ENCODE results near the gene EIF5A.

EIF5A gene

GRCh38 chr17:7357381-7357780 lies 50.0 kb downstream of the EIF5A start:
- DNase-seq: no peak

GRCh38 chr17:7361906-7362305 lies 54.5 kb downstream of the EIF5A start:
- no peak for DNase-seq

All from activated naive CD4-positive, alpha-beta T cell treated with anti-CD3 and anti-CD28 coated beads, Interleukin-2, amount 50 U/mL, for 16 hours (primary cell).